ENCODE measurements around the gene ZBTB9.

DNA sequence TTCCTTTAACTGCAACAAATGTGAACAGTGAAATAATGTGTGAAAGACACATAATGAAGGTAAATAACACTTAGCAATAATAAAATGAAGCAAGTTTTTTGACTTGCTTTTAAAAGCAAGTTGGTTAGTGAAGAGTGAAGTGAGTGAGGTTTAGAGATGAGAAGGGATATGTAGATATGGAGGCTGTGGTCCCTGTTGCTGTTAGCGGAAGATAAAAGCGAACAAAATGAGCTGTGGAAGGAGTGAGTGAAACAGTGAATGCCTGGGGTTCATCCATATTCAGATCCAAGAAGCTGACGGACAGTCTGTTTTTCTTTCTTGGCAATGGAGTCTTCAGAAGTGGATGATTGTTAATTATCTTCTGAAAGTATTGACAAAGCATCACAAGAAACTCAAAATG is 23.5 kb downstream of the ZBTB9 start:
- no peak for TF ChIP-seq POLR2AphosphoS5 (IDR thresholded peaks at IDR 0.05)
- no peak for TF ChIP-seq POLR2A (IDR thresholded peaks at IDR 0.05)
- no peak for TF ChIP-seq CTCF (IDR thresholded peaks at IDR 0.05)
